ENCODE results near the gene FRMD6.
"Not testable (repeated sequence)": the region's sequence is repeated elsewhere in the genome, so short reads cannot be mapped to it uniquely, and the experiment has no call there.

Gene FRMD6

GRCh38 chr14:51725061-51725460, 73.4 kb downstream of the FRMD6 start:
- no peak for DNase-seq (ENCODE audit: low spot score)

- DNase-seq (ENCODE audit: low spot score) = no peak
Measured at GRCh38 chr14:51726166-51726899, 74.6 kb downstream of the FRMD6 start.

GRCh38 chr14:51727526-51727925, 75.8 kb downstream of the FRMD6 start:
- no peak for DNase-seq (ENCODE audit: low spot score)

GRCh38 chr14:51730098-51730497, 78.4 kb downstream of the FRMD6 start:
- DNase-seq (ENCODE audit: low spot score) = no peak

- DNase-seq (ENCODE audit: low spot score) = no peak
Measured at GRCh38 chr14:51730684-51731083, 79.0 kb downstream of the FRMD6 start.

GRCh38 chr14:51732494-51733112, 80.9 kb downstream of the FRMD6 start:
- DNase-seq (ENCODE audit: low spot score) = no peak

- no peak for DNase-seq (ENCODE audit: low spot score)
Measured at GRCh38 chr14:51733147-51733546, 81.4 kb downstream of the FRMD6 start.

GRCh38 chr14:51735851-51736250, 84.1 kb downstream of the FRMD6 start:
- DNase-seq (ENCODE audit: low spot score) = no peak

GRCh38 chr14:51738754-51739153, 87.0 kb downstream of the FRMD6 start:
- no peak for DNase-seq (ENCODE audit: low spot score)

- no peak for DNase-seq (ENCODE audit: low spot score)
Measured at GRCh38 chr14:51743588-51744000, 91.9 kb downstream of the FRMD6 start.

- DNase-seq (ENCODE audit: low spot score) = no peak
Measured at GRCh38 chr14:51744372-51745130, 92.8 kb downstream of the FRMD6 start.

GRCh38 chr14:51746823-51747222, 95.1 kb downstream of the FRMD6 start:
- DNase-seq (ENCODE audit: low spot score) = not testable (repeated sequence)

- no peak for DNase-seq (ENCODE audit: low spot score)
Measured at GRCh38 chr14:51750542-51750941, 98.8 kb downstream of the FRMD6 start.

GRCh38 chr14:51751611-51752345, 100.1 kb downstream of the FRMD6 start:
- DNase-seq (ENCODE audit: low spot score) = peak; percentile 8

GRCh38 chr14:51757756-51758155, 106.0 kb downstream of the FRMD6 start:
- DNase-seq (ENCODE audit: low spot score) = not testable (repeated sequence)

GRCh38 chr14:51759950-51760349, 108.2 kb downstream of the FRMD6 start:
- no peak for DNase-seq (ENCODE audit: low spot score)

- DNase-seq (ENCODE audit: low spot score) = not testable (repeated sequence)
Measured at GRCh38 chr14:51765726-51766125, 114.0 kb downstream of the FRMD6 start.

- not testable (repeated sequence) for DNase-seq (ENCODE audit: low spot score)
Measured at GRCh38 chr14:51766586-51766985, 114.9 kb downstream of the FRMD6 start.

- DNase-seq (ENCODE audit: low spot score) = not testable (repeated sequence)
Measured at GRCh38 chr14:51769261-51769660, 117.6 kb downstream of the FRMD6 start.

- no peak for DNase-seq (ENCODE audit: low spot score)
Measured at GRCh38 chr14:51774209-51774608, 122.5 kb downstream of the FRMD6 start.

- peak; percentile 19 for DNase-seq (ENCODE audit: low spot score)
Measured at GRCh38 chr14:51776102-51776894, 124.6 kb downstream of the FRMD6 start.

All from CD4-positive, alpha-beta T cell treated with Interleukin-2 at 100 ng/mL for 4 hours (primary cell).